HEK293 (cell line): ENCODE data around the gene SCAMP2.

Experiments used
- CTCF ChIP-seq: fragments of 450-650 bp; formaldehyde crosslinking; IDR thresholded peaks from 2 replicates; pipeline ENCODE4 v1.5.1; 2016; ENCODE audit warnings: missing biosample characterization, missing genetic modification characterization
- PBX3 ChIP-seq: sonication (generic); formaldehyde crosslinking; IDR thresholded peaks from 2 replicates; pipeline ENCODE4 v1.8.1; 2022; ENCODE audit warnings: mild to moderate bottlenecking, moderate library complexity, missing genetic modification reagents
- REST ChIP-seq: fragments of 450-650 bp; formaldehyde crosslinking; IDR thresholded peaks from 2 replicates; pipeline ENCODE4 v1.5.1; 2016; ENCODE audit warnings: missing biosample characterization, missing genetic modification characterization
- YY1 ChIP-seq: fragments of 450-650 bp; formaldehyde crosslinking; IDR thresholded peaks from 2 replicates; pipeline ENCODE4 v1.5.1; 2018; ENCODE audit warnings: missing biosample characterization, missing genetic modification characterization
- ZIC2 ChIP-seq: fragments of 450-650 bp; formaldehyde crosslinking; IDR thresholded peaks from 2 replicates; pipeline ENCODE4 v1.5.1; 2016; ENCODE audit warnings: missing biosample characterization, missing genetic modification characterization
- ZNF416 ChIP-seq: fragments of 450-650 bp; formaldehyde crosslinking; IDR thresholded peaks from 2 replicates; pipeline ENCODE4 v1.5.1; 2016; ENCODE audit warnings: missing biosample characterization, missing genetic modification characterization
- ZNF549 ChIP-seq: fragments of 450-650 bp; IDR thresholded peaks from 2 replicates; pipeline ENCODE4 v1.5.1; 2018; ENCODE audit warnings: missing biosample characterization, missing genetic modification characterization, mild to moderate bottlenecking, inconsistent platforms, moderate library complexity
- ZNF639 ChIP-seq: fragments of 450-650 bp; formaldehyde crosslinking; IDR thresholded peaks from 2 replicates; pipeline ENCODE4 v1.5.1; 2016; ENCODE audit warnings: missing biosample characterization, missing genetic modification characterization
- ZNF701 ChIP-seq: fragments of 450-650 bp; formaldehyde crosslinking; IDR thresholded peaks from 2 replicates; pipeline ENCODE4 v1.5.1; 2016; ENCODE audit warnings: missing biosample characterization, missing genetic modification characterization

- TF ChIP-seq PBX3 (CRISPR knock-in tag), result no peak
- TF ChIP-seq YY1 (tag by site-specific recombination), result no peak
- no peak for TF ChIP-seq CTCF (tag by site-specific recombination)
- no peak for TF ChIP-seq ZNF416 (tag by site-specific recombination)
- TF ChIP-seq ZIC2 (tag by site-specific recombination), result no peak
- no peak for TF ChIP-seq ZNF701 (tag by site-specific recombination)
- TF ChIP-seq ZNF549 (tag by site-specific recombination), result no peak
- no peak for TF ChIP-seq ZNF639 (tag by site-specific recombination)
- no peak for TF ChIP-seq REST (tag by site-specific recombination)
Observed at GRCh38 chr15:74812533-74812932, 60.6 kb downstream of the SCAMP2 start, which contains the start of gene LMAN1L.
